Epidermal melanocyte (primary cell): Measurements from ENCODE around the gene NPFFR2.
A peak's percentile ranks its signal among the peaks of the same experiment; 100 is the strongest.
"Not testable (repeated sequence)": the region's sequence is repeated elsewhere in the genome, so short reads cannot be mapped to it uniquely, and the experiment has no call there.

ENCODE experiments used
- DNase-seq: peaks from one replicate; pipeline ENCODE4 v3.0.0; 2011; ENCODE audit warnings: low spot score; ENCODE audit not compliant: insufficient read length

The NPFFR2 gene

DNA sequence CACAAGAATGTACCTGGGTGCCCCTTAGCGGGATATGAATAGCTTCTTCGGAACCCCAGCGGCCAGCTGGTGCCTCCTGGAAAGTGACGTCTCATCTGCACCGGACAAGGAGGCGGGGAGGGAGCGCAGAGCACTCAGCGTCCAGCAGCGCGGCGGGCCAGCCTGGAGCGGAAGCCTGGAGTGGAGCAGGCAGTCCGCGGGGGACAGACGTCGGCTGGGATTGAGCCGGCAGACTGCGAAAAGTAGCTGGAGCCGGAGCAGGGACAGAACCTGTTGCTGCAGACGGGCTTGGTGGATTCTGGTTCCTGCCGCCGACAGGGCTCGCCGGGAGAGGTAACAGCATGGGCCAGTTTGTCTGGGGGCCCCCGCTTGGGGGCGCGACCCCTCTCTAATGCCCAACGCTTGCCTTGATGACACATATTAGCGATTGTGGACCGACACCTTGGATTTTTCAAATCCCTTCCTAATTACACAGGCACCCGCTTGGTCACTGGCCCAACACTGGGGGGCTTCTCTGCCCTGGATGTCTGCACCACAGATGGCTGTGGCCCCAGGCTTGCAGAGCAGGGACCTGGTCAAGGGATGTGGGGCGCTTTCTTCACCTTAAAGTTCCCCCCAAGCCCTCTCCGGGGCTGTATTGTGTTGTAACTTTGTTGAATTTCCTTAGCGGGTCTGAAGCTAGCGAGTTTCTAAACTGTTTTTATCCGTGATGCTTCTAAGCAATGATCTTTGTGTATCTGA is at the start of gene NPFFR2:
Gene NPFFR2 (plus strand): TSS at position 133 of the 741 bp plus-strand sequence. CDS start 96,592 bp downstream, outside the sequence.
- no peak for DNase-seq

GRCh38 chr4:71992571-71993312 is 39.1 kb upstream of the NPFFR2 start:
- DNase-seq, result peak; percentile 30

- no peak for DNase-seq
Observed at GRCh38 chr4:71994559-71994958, 37.2 kb upstream of the NPFFR2 start.

DNA sequence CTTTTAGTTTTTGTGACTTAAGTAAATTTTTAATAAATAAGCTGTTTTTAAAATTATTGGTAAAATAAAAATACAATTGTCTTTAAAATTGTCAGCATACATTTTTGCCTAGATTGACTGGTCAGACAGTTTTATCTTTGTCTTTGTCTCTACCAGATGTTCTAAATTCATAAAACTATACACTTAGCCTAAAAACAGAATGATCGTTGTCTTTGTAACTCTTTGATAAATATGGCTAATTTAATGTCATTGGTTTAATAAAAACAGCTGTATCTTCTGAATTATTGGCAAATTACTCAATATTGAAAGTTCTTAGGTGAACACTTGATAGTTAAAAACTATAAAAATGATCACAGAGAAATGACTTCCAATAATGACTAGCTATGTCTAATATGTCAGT is 36.5 kb upstream of the NPFFR2 start:
- no peak for DNase-seq

DNA sequence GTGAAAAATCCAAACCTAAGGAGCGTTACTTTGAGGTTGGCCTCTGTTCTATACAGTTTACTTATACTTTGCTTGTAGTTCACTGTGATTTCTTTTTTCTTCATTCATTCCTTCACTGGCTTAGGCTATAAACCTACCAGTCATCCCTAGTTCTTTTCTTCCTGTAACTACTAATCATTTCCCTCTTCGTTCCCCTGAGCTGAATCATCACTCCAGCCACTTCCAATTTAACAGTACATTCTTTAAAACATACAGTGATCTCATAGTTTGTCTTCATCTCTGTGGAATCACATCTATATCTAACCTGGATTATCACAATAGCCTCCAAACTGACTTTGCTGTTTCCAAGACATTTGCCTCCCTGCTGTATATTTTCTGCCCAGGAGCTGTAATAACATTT is 25.2 kb upstream of the NPFFR2 start:
- no peak for DNase-seq

DNA sequence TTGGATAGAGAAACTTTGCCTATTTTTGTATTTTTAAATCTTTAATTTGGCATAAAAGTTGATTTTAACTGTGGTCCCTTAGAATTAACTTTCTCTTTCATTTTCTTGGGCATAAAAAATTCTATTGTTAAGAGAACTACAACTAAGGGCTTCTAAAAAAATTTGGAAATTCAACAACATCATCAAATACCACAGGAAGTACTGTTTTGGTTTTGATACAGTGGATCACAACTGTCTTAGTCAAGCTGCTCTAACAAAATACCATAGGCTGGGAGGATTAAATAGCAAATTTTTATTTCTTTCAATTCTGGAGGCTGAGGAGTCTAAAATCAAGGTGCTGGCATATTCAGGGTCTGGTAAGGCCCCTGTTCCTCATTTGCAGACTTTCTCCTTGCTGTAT is 19.9 kb upstream of the NPFFR2 start:
- no peak for DNase-seq

GRCh38 chr4:72016011-72016410 is 15.8 kb upstream of the NPFFR2 start:
- no peak for DNase-seq

DNA sequence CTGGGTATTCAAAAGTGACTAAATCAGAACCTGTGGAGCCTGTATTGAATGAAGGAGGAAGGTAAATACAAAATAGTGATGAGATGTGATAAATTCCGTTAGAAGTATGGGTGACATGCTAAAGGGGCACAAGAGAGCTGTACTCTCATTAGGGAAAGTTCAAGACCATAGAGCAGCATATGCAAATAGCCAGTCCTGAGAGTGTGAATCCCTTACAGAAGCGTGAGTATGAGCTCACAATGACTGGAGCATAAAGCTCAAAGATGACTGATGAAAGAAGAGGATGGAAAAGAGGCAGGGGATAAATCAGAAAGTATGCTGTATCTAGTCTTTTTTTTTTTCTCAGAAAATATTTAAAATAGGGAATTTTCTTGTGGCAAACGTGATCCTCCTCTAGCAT is 12.1 kb upstream of the NPFFR2 start:
- no peak for DNase-seq

- no peak for DNase-seq
Observed at GRCh38 chr4:72022553-72022952, 9.2 kb upstream of the NPFFR2 start.

DNA sequence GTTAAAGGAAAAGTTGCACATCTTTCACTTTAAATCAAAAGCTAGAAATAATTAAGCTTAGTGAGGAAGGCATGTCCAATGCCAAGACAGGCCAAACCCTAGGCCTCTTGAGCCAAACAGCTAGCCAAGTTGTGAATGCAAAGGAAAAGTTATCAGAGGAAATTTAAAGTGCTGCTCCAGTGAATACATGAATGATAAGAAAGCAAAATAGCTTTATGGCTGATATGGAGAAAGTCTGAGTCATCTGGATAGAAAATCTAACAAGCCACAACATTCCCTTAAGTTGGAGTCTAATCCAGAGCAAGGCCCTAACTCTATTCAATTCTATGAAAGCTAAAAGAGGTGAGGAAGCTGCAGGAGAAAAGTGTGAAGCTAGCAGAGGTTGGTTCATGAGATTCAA is 23.8 kb downstream of the NPFFR2 start:
- DNase-seq, result no peak

- no peak for DNase-seq
Observed at GRCh38 chr4:72063726-72064125, 31.9 kb downstream of the NPFFR2 start.

- DNase-seq, result no peak
Observed at GRCh38 chr4:72067051-72067450, 35.3 kb downstream of the NPFFR2 start.

DNA sequence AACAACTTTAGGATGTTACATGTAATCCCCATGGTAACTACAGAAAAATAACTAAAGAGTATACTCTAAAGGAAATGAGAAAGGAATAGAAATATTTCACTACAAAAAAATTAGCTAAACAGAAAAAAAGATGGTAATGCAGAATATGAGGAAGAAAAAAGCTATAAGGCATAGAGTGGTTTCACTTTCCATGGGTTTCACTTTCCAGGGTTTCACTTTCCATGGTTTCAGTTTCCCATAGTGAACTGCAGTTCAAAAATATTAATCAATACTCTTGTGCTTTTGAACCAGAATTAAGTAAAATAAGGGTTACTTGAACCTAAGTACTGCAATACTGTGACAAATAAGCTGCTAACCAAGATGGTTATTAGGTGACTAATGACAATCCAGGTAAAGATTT is 42.0 kb downstream of the NPFFR2 start:
- DNase-seq, result no peak

DNA sequence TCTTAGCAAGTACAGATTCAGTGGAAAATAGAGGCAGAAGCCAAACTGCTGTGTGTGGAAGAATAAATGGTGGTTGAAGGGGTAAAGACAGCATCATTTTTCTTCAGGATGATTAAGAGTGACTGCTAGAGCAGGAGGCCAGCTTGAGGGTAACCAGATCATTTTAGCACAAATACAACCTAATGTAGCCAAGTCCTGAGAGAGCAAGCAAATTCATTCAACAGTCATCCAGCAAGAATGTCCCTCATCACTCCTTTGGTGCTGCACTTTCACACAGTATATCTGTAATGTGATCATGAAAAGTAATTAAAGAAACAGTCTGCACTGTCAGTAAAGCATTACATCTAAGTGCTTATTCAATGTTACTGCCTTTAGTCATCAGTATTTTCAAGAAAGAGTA is 44.8 kb downstream of the NPFFR2 start:
- no peak for DNase-seq

DNA sequence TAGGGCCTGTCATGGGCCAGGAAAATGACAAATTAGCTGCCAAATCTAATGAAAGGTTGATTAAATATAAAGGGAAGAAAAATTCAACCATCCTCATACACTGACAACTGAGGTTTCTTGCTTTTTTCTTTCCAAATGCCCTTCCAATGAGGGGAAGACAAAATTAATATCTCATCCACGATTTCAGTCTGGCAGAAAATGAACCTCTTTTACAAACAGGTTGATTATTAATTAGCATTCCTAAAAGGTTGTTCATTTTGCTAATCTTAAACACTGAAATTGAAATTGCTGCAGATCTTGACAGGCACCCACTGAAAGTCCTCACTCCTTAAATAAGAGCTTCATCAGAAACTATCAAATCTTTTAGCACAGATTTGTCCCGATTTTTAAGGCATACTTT is 45.5 kb downstream of the NPFFR2 start:
- no peak for DNase-seq

DNA sequence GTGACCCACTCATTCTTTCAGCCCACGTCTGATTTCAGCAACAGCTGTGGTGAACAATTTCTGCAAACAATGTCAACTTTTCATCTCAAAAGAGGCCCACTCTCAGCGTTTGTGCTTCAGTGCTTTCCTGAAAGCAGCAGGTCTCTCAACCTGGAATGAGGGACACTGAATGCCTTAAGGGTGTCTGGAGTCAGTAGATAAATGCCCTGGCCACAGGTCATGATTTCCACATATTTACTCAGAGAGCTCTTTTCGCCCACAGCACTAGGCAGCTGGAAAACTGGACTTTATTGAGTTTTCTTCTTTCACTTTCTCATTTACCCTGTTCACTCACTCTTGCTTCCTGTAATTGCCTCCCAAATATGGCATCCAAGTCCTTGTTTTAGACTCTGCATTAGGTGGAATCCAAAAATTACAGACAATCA is 52.8 kb downstream of the NPFFR2 start:
- DNase-seq, result no peak

- DNase-seq, result not testable (repeated sequence)
Observed at GRCh38 chr4:72090606-72091005, 58.8 kb downstream of the NPFFR2 start.

DNA sequence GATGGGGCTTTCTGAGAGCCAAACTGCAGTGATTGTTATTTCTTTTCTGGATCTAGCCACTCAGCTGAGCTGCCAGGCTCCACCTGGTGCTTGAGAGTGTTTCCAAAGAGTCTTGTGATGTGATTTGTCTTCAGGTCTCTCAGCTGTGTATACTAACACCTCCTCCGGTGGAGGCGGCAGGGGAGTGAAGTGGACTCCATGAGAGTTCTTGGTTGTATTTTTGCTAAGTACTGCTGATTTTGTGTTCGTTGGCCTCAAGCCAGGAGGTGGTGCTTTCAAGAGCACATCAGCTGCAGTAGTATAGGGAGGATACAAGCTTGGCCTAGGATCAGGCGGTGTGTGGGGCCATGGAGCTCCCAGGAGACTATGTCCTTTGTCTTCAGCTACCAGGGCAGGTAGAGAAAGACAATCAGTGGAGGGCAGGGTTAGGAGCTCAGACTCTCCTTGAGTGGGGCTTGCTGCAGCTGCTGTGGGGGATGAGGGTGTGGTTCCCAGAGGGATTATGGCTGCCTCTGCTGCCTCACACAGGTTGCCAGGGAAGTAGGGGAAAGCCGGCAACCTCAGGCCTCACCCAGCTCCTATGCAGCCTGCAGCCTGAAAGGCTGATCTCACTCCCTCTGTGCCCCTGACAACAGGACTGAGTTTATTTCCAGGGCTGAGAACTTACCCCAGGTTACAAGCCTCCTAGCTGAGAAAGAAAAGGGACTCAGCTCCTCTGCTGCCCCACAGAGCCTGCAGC is 62.4 kb downstream of the NPFFR2 start:
- no peak for DNase-seq

GRCh38 chr4:72107456-72107855 is 75.7 kb downstream of the NPFFR2 start:
- no peak for DNase-seq

- DNase-seq, result no peak
Observed at GRCh38 chr4:72109364-72109763, 77.6 kb downstream of the NPFFR2 start.

DNA sequence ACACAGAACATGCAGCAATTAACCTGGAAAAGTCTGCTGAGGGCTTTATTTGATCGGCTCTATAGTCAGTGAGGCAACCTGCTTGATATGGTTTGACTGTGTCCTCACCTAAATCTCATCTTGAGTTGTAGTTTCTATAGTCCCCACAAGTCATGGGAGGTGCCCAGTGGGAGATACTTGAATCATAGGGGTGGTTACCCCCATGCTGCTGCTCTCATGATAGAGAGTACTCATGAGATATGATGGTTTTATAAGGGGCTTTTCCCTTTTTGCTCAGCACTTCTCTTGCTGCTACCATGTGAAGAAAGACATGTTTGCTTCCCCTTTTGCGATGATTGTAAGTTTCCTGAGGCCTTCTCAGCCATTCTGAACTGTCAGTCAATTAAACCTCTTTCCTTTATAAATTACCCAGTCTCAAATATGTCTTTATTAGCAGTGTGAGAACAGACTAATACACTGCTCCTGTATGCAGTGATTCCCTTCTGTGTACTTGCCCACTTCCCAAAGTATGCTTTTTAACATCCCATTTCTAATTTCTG is 78.2 kb downstream of the NPFFR2 start:
- DNase-seq, result no peak

DNA sequence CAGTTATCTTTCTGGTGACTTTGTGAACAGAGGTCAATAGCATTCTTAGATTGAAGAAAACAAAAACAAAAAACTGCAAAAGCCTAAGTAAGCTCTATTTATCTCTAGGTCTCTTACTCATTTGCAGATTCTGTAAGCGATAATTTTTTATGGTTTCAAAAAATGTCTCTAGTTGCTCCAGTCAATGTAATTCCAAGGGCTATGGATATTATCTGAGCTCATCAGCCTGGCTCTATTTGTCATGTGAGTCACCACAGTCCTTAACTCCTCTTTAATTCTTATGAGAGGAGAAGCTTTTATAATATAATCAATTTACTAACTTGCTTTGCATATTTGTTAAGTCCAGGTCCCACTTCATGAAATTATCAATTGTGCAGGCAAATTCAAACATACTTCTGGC is 79.1 kb downstream of the NPFFR2 start:
- DNase-seq, result no peak
